HepG2 (cell line): ENCODE measurements around the gene WDR47. TPM values are rescaled to one million over a fixed set of nuclear protein-coding genes. Genes with fewer than 3 reads are reported as not detected.

Source experiments
- CENPT ChIP-seq: sonication (generic); formaldehyde crosslinking; IDR thresholded peaks from 2 replicates; pipeline ENCODE4 v1.8.0; 2022; ENCODE audit warnings: low read depth, mild to moderate bottlenecking, moderate library complexity, missing genetic modification reagents
- CHCHD3 ChIP-seq: sonication (generic); formaldehyde crosslinking; IDR thresholded peaks from 2 replicates; pipeline ENCODE4 v1.8.0; 2022; ENCODE audit warnings: mild to moderate bottlenecking, missing genetic modification reagents, moderate library complexity
- EHMT2 ChIP-seq: fragments of 200-600 bp; sonication (generic); IDR thresholded peaks from 2 replicates; pipeline ENCODE4 v1.7.0; 2017; ENCODE audit warnings: antibody characterized with exemption, low read depth, low read length, borderline replicate concordance
- ELF4 ChIP-seq: sonication (generic); formaldehyde crosslinking; IDR thresholded peaks from 2 replicates; pipeline ENCODE4 v1.5.0; 2020; ENCODE audit warnings: missing genetic modification reagents, mild to moderate bottlenecking, moderate library complexity, borderline replicate concordance
- FOXC1 ChIP-seq: sonication (generic); formaldehyde crosslinking; IDR thresholded peaks from 2 replicates; pipeline ENCODE4 v1.8.0; 2022; ENCODE audit warnings: mild to moderate bottlenecking, missing genetic modification reagents, borderline replicate concordance
- GZF1 ChIP-seq: sonication (generic); formaldehyde crosslinking; IDR thresholded peaks from 2 replicates; pipeline ENCODE4 v1.5.1; 2020; ENCODE audit warnings: mild to moderate bottlenecking, missing genetic modification reagents
- HOXA3 ChIP-seq: sonication (generic); formaldehyde crosslinking; IDR thresholded peaks from 2 replicates; pipeline ENCODE4 v1.5.0; 2020; ENCODE audit warnings: missing genetic modification reagents
- HOXD1 ChIP-seq: sonication (generic); formaldehyde crosslinking; IDR thresholded peaks from 2 replicates; pipeline ENCODE4 v1.5.0; 2020; ENCODE audit warnings: missing genetic modification reagents
- KAT2B ChIP-seq: fragments of 150-350 bp; IDR thresholded peaks from 2 replicates; pipeline ENCODE4 v1.6.1; 2014; ENCODE audit warnings: low read depth, low read length, borderline replicate concordance
- KLF6 ChIP-seq: IDR thresholded peaks from 2 replicates; pipeline ENCODE4 v1.8.0; 2016; ENCODE audit warnings: missing biosample characterization, missing genetic modification reagents
- MAFK ChIP-seq, 2 experiments: IDR thresholded peaks in 1 of 2; conservative IDR thresholded peaks in 1 of 2; 2 replicates each; pipeline ENCODE4 v1.6.1; 2011; ENCODE audit warnings: improper control_type of control experiment in 2 of 2, low read length in 2 of 2
- RBM22 ChIP-seq: fragments of 200-400 bp; formaldehyde crosslinking; optimal IDR thresholded peaks from 2 replicates; pipeline ENCODE3; 2017; ENCODE audit warnings: mild to moderate bottlenecking, low read length, moderate library complexity
- RFX3 ChIP-seq: IDR thresholded peaks from 2 replicates; pipeline ENCODE4 v1.6.1; 2016; ENCODE audit warnings: missing biosample characterization, missing genetic modification reagents
- SOX6 ChIP-seq, 2 experiments: fragments of 450-650 bp in 1 of 2; sonication (generic) in 1 of 2; formaldehyde crosslinking in 1 of 2; IDR thresholded peaks; 2 replicates each; pipeline versions ENCODE4 v1.4.0 to v1.6.1; 2017 to 2020; ENCODE audit warnings: antibody characterized with exemption in 1 of 2, mild to moderate bottlenecking in 1 of 2, missing genetic modification reagents in 1 of 2
- SP4 ChIP-seq: sonication (generic); formaldehyde crosslinking; IDR thresholded peaks from 2 replicates; pipeline ENCODE4 v1.8.1; 2023; ENCODE audit warnings: mild to moderate bottlenecking, missing genetic modification reagents
- ZBTB43 ChIP-seq: sonication (generic); formaldehyde crosslinking; conservative IDR thresholded peaks from 2 replicates; pipeline ENCODE4 v1.4.0; 2020; ENCODE audit warnings: missing genetic modification reagents
- ZNF121 ChIP-seq: sonication (generic); formaldehyde crosslinking; IDR thresholded peaks from 2 replicates; pipeline ENCODE4 v1.5.0; 2020; ENCODE audit warnings: mild to moderate bottlenecking, missing genetic modification reagents
- ZNF256 ChIP-seq: sonication (generic); formaldehyde crosslinking; conservative IDR thresholded peaks from 2 replicates; pipeline ENCODE4 v1.4.0; 2020; ENCODE audit warnings: missing genetic modification reagents
- ZNF335 ChIP-seq: sonication (generic); formaldehyde crosslinking; IDR thresholded peaks from 2 replicates; pipeline ENCODE4 v1.4.0; 2020; ENCODE audit warnings: missing genetic modification reagents
- ZNF350 ChIP-seq: sonication (generic); formaldehyde crosslinking; IDR thresholded peaks from 2 replicates; pipeline ENCODE4 v1.4.0; 2020; ENCODE audit warnings: mild to moderate bottlenecking, low read depth, missing genetic modification reagents, borderline replicate concordance
- ZNF724P ChIP-seq: sonication (generic); formaldehyde crosslinking; IDR thresholded peaks from 2 replicates; pipeline ENCODE4 v1.8.0; 2022; ENCODE audit warnings: missing genetic modification reagents, borderline replicate concordance
- ZNF782 ChIP-seq: sonication (generic); formaldehyde crosslinking; IDR thresholded peaks from 2 replicates; pipeline ENCODE4 v1.4.0; 2020; ENCODE audit warnings: missing genetic modification reagents, mild to moderate bottlenecking, borderline replicate concordance
- ZSCAN20 ChIP-seq: sonication (generic); formaldehyde crosslinking; IDR thresholded peaks from 2 replicates; pipeline ENCODE4 v1.4.0; 2020; ENCODE audit warnings: missing genetic modification reagents, mild to moderate bottlenecking, borderline replicate concordance
- polyA plus RNA-seq, 8 experiments: library from polyadenylated mRNA; depleted of rRNA in 3 of 8; stranded (reverse) in 7 of 8; unstranded in 1 of 8; fragments of >200 nt; fragmentation: Illumina TruSeq in 4 of 8; extraction: Trizol in 4 of 8; gene quantifications; 2 replicates each; pipeline versions ENCODE4 v1.2.1 to v1.2.3, GENCODE V29; 2011 to 2016; ENCODE audit warnings: low read depth in 4 of 8, missing spikeins in 1 of 8, mixed read lengths in 1 of 8; ENCODE audit not compliant: insufficient read depth in 1 of 8
- total RNA-seq, 5 experiments: library from RNA; depleted of rRNA; stranded (reverse); fragments of >200 nt; fragmentation: Illumina TruSeq; extraction: Trizol; gene quantifications; 2 replicates each; pipeline ENCODE4 v1.2.3, GENCODE V29; 2016; ENCODE audit warnings: low read depth in 1 of 5
- TF ChIP-seq, protein P1 (sequence below): IDR thresholded peaks from 2 replicates; pipeline ENCODE4 v1.6.1; 2016; ENCODE audit warnings: missing biosample characterization, missing genetic modification reagents, low read depth
- TF ChIP-seq, protein P2 (sequence below): sonication (generic); formaldehyde crosslinking; conservative IDR thresholded peaks from 2 replicates; pipeline ENCODE4 v1.8.0; 2022; ENCODE audit warnings: mild to moderate bottlenecking, moderate library complexity, missing genetic modification reagents

The WDR47 gene
- total and polyA plus RNA-seq, 2 of the 13 experiments (the other 11 are each of a cell fraction or from before 2014, with no cell fraction given), result 4.3 to 5.9 TPM

- TF ChIP-seq, protein P1, sequence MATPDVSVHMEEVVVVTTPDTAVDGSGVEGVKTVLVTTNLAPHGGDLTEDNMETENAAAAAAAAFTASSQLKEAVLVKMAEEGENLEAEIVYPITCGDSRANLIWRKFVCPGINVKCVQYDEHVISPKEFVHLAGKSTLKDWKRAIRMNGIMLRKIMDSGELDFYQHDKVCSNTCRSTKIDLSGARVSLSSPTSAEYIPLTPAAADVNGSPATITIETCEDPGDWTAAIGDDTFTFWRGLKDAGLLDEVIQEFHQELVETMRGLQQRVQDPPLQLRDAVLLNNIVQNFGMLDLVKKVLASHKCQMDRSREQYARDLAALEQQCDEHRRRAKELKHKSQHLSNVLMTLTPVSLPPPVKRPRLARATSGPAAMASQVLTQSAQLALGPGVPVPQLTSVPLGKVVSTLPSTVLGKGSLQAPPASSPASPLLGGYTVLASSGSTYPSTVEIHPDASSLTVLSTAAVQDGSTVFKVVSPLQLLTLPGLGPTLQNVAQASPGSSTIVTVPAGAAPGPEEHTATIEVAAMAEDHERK (CRISPR knock-in tag), result peak; percentile 51; the same call in 1 of the 2 replicates
- no peak for TF ChIP-seq ZNF256
- no peak; the same call in 1 of the 2 replicates for TF ChIP-seq EHMT2
- TF ChIP-seq HOXD1 (CRISPR knock-in tag), result no peak
- no peak; the same call in 1 of the 2 replicates for TF ChIP-seq ZNF782 (CRISPR knock-in tag)
- peak; percentile 71 for TF ChIP-seq KLF6 (CRISPR knock-in tag)
- no peak for TF ChIP-seq ZBTB43 (CRISPR knock-in tag)
- no peak for TF ChIP-seq ZNF724P (CRISPR knock-in tag)
- no peak; the same call in 1 of the 2 replicates for TF ChIP-seq FOXC1 (CRISPR knock-in tag)
- TF ChIP-seq HOXA3 (CRISPR knock-in tag), result peak; percentile 95
- TF ChIP-seq SP4, result peak; percentile 20; the same call in 1 of the 2 replicates
- no peak for TF ChIP-seq MAFK (conservative IDR thresholded peaks at IDR 0.05 in 1 of 2, IDR thresholded peaks at IDR 0.05 in 1 of 2; ENCODE audit: low read length in 2 of 2)
- TF ChIP-seq ZNF121 (CRISPR knock-in tag), result no peak
- no peak for TF ChIP-seq KAT2B
- TF ChIP-seq RFX3, result 0 out of 2 replicates have a peak, but pooled peaks have one; percentile 15
- TF ChIP-seq ZNF350, result peak; percentile 91
- TF ChIP-seq SOX6 (IDR thresholded peaks at IDR 0.05), result no peak
- TF ChIP-seq SOX6 (CRISPR knock-in tag; IDR thresholded peaks at IDR 0.05), result peak; percentile 42; the same call in 1 of the 2 replicates
- TF ChIP-seq, protein P2, sequence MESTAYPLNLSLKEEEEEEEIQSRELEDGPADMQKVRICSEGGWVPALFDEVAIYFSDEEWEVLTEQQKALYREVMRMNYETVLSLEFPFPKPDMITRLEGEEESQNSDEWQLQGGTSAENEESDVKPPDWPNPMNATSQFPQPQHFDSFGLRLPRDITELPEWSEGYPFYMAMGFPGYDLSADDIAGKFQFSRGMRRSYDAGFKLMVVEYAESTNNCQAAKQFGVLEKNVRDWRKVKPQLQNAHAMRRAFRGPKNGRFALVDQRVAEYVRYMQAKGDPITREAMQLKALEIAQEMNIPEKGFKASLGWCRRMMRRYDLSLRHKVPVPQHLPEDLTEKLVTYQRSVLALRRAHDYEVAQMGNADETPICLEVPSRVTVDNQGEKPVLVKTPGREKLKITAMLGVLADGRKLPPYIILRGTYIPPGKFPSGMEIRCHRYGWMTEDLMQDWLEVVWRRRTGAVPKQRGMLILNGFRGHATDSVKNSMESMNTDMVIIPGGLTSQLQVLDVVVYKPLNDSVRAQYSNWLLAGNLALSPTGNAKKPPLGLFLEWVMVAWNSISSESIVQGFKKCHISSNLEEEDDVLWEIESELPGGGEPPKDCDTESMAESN (CRISPR knock-in tag), result 0 out of 2 replicates have a peak, but pooled peaks have one; percentile 18
- TF ChIP-seq ZNF335 (CRISPR knock-in tag), result peak; percentile 95
- TF ChIP-seq ELF4, result no peak
- TF ChIP-seq CHCHD3 (CRISPR knock-in tag), result no peak
- TF ChIP-seq CENPT, result no peak
- no peak for TF ChIP-seq RBM22
- TF ChIP-seq ZSCAN20 (CRISPR knock-in tag), result no peak
- TF ChIP-seq GZF1 (CRISPR knock-in tag), result no peak
These were observed 33.9 kb upstream of the WDR47 start, which contains the start of gene TAF13 (continued) for GRCh38 chr1:109075531-109076490.
